GM18861 (cell line): ENCODE results near the gene SPEF1.

Experiments used
- ATAC-seq: cut with Tn5 transposase; IDR thresholded peaks from one replicate; pipeline ENCODE4 v1.9.1; 2021; ENCODE audit not compliant: unreplicated experiment

Gene SPEF1

DNA sequence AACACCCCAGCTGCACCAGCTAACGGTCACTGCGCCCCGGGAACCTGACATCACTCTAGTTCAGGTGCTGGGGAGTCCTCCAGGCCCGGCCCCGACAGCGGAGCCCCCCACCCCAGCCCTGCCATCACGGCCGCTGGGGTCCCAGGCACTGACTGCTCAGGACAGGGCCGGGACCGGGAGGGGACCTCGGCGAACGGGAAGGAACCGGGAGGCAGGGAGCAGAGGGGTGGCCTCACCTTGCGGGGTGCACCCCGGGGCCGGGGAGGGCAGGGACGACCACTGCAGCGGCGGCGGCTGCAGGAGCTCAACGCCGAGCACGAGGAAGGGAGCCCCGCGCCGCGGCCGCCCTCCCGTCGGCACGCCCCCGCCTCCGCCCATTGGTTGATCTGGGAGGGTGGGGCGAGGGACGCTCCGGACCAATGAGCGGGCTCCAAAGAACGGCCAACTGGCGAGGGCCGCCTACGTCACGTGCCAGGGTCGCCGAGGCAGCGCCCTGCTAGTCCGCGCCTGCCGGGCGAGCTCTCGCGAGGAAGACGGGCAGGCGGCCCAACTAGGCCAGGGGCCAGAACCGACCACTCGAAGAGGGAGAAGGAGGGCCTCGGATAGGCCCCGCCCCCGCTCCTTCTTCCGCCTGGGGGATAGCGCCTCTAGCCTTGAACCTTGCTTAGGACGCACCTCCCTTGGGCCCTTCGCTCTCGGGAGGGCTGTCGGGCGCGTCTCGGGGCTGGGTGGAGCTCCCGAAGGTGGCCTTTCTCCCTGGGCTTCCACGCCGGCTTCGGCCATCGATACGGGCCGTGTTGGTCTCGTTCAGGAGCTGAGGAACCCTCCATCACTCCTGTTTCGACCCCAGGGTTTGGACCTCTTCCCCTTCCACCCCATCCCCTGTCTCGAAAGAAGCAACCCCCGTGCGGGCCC is 13.6 kb downstream of the SPEF1 start, which contains the start of gene ADISSP:
Gene ADISSP (minus strand): TSS at position 327 of the 915 bp plus-strand sequence. CDS start 7,653 bp downstream, outside the sequence.
- peak; percentile 93 for ATAC-seq

GRCh38 chr20:3767110-3767426 is 14.2 kb downstream of the SPEF1 start:
- ATAC-seq: no peak

- no peak for ATAC-seq
Observed at GRCh38 chr20:3766422-3767109, 14.7 kb downstream of the SPEF1 start.

DNA sequence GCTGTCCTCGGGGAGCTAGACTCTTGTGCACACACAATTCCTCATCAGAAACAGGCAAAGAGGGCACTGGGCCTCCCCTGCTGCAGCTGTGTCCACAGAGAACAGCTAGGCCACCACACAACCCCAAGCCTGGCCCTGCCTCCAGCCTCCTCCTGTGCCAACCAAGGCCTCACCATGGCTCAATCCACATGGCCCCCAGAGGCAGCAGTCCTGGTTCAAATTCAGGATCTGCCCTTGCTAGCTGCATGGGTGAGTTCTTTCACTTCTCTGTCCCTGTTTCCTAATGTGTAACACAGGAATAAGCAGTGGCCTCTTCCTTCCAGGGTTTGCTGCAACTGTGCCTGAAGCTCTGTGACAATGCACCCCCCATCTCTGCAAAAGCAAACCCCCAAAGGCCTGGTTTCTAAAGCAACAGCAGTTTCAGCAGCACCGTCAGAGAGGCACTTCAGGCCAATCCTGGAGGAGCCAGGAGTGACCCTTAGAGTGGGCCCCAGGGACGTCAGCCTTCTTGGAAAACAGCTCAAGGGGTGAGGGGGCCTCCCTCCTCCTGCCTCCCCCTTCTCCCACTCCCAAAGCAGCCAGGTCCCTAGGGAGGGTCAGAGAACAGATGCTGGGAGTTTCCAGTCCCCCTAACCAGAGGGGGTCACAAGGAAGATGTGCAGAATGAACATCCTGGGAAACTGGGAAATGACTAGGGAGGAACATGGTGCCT is 15.9 kb downstream of the SPEF1 start:
- no peak for ATAC-seq

- ATAC-seq: no peak
Observed at GRCh38 chr20:3764659-3765058, 16.6 kb downstream of the SPEF1 start.

GRCh38 chr20:3763671-3764601 is 17.3 kb downstream of the SPEF1 start:
- no peak for ATAC-seq

DNA sequence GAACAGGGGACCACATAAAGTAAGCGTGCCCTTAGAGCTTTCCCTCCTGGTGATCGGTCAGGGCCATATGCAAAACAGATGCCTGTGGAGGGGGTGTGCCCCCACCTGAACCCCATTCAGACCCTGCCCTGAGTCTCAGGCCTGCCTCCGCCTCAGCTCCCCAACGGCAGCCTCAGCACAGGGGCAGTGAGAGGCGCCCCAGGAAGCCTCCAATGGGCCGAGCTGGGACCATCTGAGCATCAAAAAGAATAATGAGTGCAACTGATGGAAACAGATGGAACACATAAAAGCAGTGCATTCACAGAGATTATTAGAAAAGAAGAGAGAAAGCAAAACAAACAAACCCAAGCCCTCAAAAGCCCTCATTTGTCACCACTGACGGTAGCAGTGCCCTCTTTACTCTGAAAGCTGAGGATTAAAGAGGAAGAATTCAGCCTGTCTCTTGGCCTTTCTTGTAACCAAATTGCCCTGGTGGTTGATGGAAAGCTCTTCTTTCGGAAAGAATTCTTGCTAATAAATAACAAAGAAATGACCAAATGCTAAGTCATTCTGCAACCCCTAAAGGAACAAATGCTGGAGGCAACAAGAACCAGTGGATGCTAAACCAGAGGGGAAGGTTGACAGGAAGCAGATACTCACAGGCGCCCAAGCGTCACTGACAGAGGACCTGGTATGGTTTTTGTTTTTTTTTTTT is 20.4 kb downstream of the SPEF1 start:
- no peak for ATAC-seq

GRCh38 chr20:3759884-3760283 is 21.4 kb downstream of the SPEF1 start:
- no peak for ATAC-seq

DNA sequence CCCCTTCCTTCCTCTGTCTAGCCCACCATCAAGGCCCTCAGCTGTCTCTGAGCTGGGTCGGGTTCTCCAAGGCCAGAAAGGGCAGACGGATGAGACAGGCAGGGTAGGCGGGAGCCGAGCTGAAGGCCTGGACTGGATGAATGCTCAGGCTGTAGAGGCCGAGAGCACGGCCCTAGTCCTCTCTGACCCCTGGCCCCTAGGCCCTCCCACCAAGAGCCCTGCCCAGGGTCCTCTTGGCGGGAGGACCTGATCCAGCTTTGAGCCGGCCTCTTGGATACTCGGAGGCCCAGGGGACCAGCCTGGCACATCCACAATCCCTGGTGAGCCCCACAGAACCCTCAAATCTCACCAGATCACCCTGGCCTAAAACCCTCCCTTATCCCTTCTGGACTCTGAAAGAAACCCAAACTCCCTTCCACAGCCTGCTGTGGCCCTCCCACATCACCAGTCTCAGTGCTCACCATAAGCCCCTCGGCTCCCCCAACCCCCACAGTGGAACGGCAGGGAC is 21.9 kb downstream of the SPEF1 start:
- ATAC-seq: no peak

DNA sequence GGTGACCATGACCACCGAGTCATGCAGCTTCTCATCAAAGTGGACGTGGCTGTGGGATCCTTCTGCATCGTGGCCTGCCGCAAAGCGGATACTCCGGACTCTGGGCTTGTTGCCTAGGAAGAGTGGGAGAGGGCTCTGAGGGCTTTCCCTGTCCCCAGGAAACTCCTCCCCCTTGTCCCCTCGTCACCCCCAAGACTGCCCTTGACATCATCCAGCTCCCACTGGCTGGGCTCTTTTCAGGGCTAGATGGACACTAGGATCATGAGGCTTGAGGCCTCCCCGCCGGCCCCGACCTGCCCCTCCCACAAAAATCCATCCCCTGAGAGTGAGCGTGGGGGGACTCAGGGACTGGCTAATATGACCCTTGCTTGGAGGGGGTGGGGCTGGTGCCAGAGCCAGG is 22.7 kb downstream of the SPEF1 start:
- no peak for ATAC-seq

DNA sequence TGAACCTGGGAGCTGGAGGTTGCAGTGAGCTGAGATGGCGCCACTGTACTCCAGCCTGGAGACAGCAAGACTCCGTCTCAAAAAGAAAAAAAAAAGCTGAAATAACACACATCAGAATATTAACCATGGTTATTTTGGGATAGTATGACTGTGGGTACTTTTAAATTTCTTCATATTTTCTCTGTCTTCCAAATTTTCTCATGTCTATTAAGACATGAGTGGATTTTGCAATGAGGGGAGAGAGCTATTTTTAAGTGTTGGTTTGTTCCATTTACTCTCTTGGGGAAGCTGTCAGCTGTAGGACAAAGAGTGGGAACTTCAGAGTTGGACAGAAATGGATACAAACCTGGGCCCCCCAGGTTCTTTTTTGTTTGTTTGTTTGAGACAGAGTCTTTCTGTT is 24.0 kb downstream of the SPEF1 start:
- ATAC-seq: no peak

GRCh38 chr20:3755814-3756480 is 25.3 kb downstream of the SPEF1 start:
- ATAC-seq: no peak

GRCh38 chr20:3755269-3755668 is 26.0 kb downstream of the SPEF1 start:
- no peak for ATAC-seq

- ATAC-seq: no peak
Observed at GRCh38 chr20:3754276-3754630, 27.0 kb downstream of the SPEF1 start.

GRCh38 chr20:3753501-3754275 is 27.6 kb downstream of the SPEF1 start:
- no peak for ATAC-seq

DNA sequence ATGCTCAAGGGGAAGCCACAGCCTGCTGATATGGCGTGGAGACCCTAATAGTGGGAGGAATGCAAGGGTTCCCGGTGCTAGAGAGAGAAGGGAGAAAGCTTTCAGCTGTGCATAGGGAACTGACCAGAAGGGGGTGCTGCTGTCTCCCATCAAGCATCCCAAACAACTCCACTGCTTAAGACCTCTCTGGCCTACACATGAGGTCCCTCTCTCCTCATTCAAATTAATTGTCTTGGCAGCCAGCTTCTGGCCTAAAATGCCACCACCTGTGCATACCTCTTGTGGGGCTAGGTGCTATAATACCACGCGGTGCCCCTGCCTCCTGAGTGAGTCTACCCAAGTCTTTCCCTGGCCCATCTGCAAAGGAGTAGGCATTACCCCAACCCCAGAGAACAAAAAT is 28.1 kb downstream of the SPEF1 start:
- ATAC-seq: no peak

GRCh38 chr20:3752386-3752759 is 28.9 kb downstream of the SPEF1 start:
- no peak for ATAC-seq

- ATAC-seq: no peak
Observed at GRCh38 chr20:3751675-3752385, 29.4 kb downstream of the SPEF1 start.
